MCF 10A (cell line): ENCODE data around the gene INSL3. TPM values are rescaled to one million over a fixed set of nuclear protein-coding genes. Genes with fewer than 3 reads are reported as not detected.

Source experiments
- BruUV-seq: library from RNA; stranded (reverse); fragments of 400-500 nt; replicated peaks from 2 replicates; lab custom pipeline; 2021; lab: Mats Ljungman, UMichigan
- CTCF ChIA-PET: fragments of 300-600 bp; sonication (Branson Sonifier 250); formaldehyde crosslinking; extraction: SDS; loops from one replicate; lab custom pipeline; 2021; ENCODE audit warnings: antibody characterized with exemption, inconsistent platforms; lab: Yijun Ruan, JAX
- POLR2A ChIA-PET: fragments of 300-600, 350-650 bp; sonication (Branson Sonifier 250); formaldehyde crosslinking; extraction: SDS; loops from one replicate; lab custom pipeline; 2020; ENCODE audit warnings: antibody characterized with exemption, inconsistent platforms; lab: Yijun Ruan, JAX
- DNase-seq: peaks from one replicate; pipeline ENCODE4 v3.0.0-alpha.2; 2018; ENCODE audit not compliant: unreplicated experiment
- H3K27ac Mint-ChIP-seq: one replicate; pipeline ENCODE4 v1.8.0; 2022; ENCODE audit warnings: mild to moderate bottlenecking, low read depth, mixed read lengths; ENCODE audit not compliant: unreplicated experiment
- H3K27me3 Mint-ChIP-seq: one replicate; pipeline ENCODE4 v1.8.0; 2022; ENCODE audit warnings: mixed read lengths; ENCODE audit not compliant: insufficient read depth, unreplicated experiment
- H3K36me3 Mint-ChIP-seq: one replicate; pipeline ENCODE4 v1.8.0; 2022; ENCODE audit warnings: mild to moderate bottlenecking, moderate library complexity, mixed read lengths; ENCODE audit not compliant: insufficient read depth, unreplicated experiment
- H3K4me1 Mint-ChIP-seq: one replicate; pipeline ENCODE4 v1.8.0; 2022; ENCODE audit warnings: mixed read lengths; ENCODE audit not compliant: insufficient read depth, unreplicated experiment
- H3K4me3 Mint-ChIP-seq: one replicate; pipeline ENCODE4 v1.8.0; 2022; ENCODE audit warnings: mild to moderate bottlenecking, moderate library complexity, mixed read lengths; ENCODE audit not compliant: unreplicated experiment
- H3K9me3 Mint-ChIP-seq: one replicate; pipeline ENCODE4 v1.8.0; 2022; ENCODE audit warnings: mixed read lengths; ENCODE audit not compliant: unreplicated experiment
- CTCF ChIP-seq: fragments of 200-600 bp; IDR thresholded peaks from one replicate; pipeline ENCODE4 v1.8.0; 2022; ENCODE audit warnings: antibody characterized with exemption, mild to moderate bottlenecking; ENCODE audit not compliant: unreplicated experiment
- intact Hi-C: fragments of 100-400 bp; cut with micrococcal nuclease; formaldehyde crosslinking; loops from 2 replicates; pipeline ENCODE4 v1.14.1; 2022
- total RNA-seq: library from RNA; stranded (reverse); gene quantifications from 2 replicates; pipeline ENCODE4 v1.2.3, GENCODE V29; 2022

The INSL3 gene
- total RNA-seq, 1 experiment from 2014 or later = not detected

GRCh38 chr19:17841810-17842662 lies 20.7 kb upstream of the INSL3 start:
- TSS peak; percentile 76 for BruUV-seq
- Mint-ChIP-seq H3K4me1 (no peaks in the 10 kb centered on the region), H3K36me3 (no peaks in the 10 kb centered on the region), H3K9me3 (no peaks in the 10 kb centered on the region), H3K27me3 (no peaks in the 10 kb centered on the region), H3K27ac (peak overlapping the region; percentile 7), H3K4me3 (peak overlapping the region; percentile 69)
- intact Hi-C loops = no loop called here
- no peak for TF ChIP-seq CTCF
- POLR2A ChIA-PET = interaction anchor here (1.0 kb wide), 1 partner anchor 17 kb away, joined by 6 read pairs; the partner anchor contains the start of gene RPL18A
- peak; percentile 83 for DNase-seq
- CTCF ChIA-PET = interaction anchor here (0.6 to 1.2 kb wide), 2 partner anchors 13 to 378 kb away, joined by 3 to 4 read pairs; no protein-coding TSS in a partner anchor

- Mint-ChIP-seq H3K36me3 (no peaks in the 10 kb centered on the region), H3K9me3 (no peaks in the 10 kb centered on the region), H3K27me3 (no peaks in the 10 kb centered on the region), H3K27ac (no peak overlapping the region), H3K4me3 (no peak overlapping the region), H3K4me1 (no peaks in the 10 kb centered on the region)
- no peak for DNase-seq
- intact Hi-C loops = no loop called here
- no TSS peak for BruUV-seq
- ChIA-PET CTCF (no interaction called here), POLR2A (no interaction called here)
- TF ChIP-seq CTCF = no peak
Observed at GRCh38 chr19:17841371-17841809, 20.1 kb upstream of the INSL3 start.

GRCh38 chr19:17840019-17840418 lies 18.7 kb upstream of the INSL3 start:
- Mint-ChIP-seq H3K27ac (no peak overlapping the region), H3K9me3 (no peaks in the 10 kb centered on the region), H3K4me3 (no peak overlapping the region), H3K36me3 (no peaks in the 10 kb centered on the region), H3K4me1 (no peaks in the 10 kb centered on the region), H3K27me3 (no peaks in the 10 kb centered on the region)
- intact Hi-C loops = no loop called here
- DNase-seq = no peak
- CTCF ChIA-PET = interaction anchor here (1.3 kb wide), 1 partner anchor 16 kb away, joined by 3 read pairs; no protein-coding TSS in a partner anchor
- POLR2A ChIA-PET = no interaction called here
- BruUV-seq = no TSS peak
- TF ChIP-seq CTCF = no peak

GRCh38 chr19:17837972-17838371 lies 16.7 kb upstream of the INSL3 start:
- H3K4me1 Mint-ChIP-seq = no peaks in the 10 kb centered on the region
- TF ChIP-seq CTCF = no peak
- H3K36me3 Mint-ChIP-seq = no peaks in the 10 kb centered on the region
- H3K9me3 Mint-ChIP-seq = no peaks in the 10 kb centered on the region
- H3K27ac Mint-ChIP-seq = no peak overlapping the region
- no peaks in the 10 kb centered on the region for H3K27me3 Mint-ChIP-seq
- POLR2A ChIA-PET = interaction anchor here (0.6 to 1.2 kb wide), 3 partner anchors 21 to 342 kb away, joined by 3 read pairs; no protein-coding TSS in a partner anchor
- DNase-seq = no peak
- no TSS peak for BruUV-seq
- H3K4me3 Mint-ChIP-seq = no peak overlapping the region
- intact Hi-C loops = no loop called here
- CTCF ChIA-PET = no interaction called here
